ENCODE data around the gene EIF3I.

EIF3I gene

GRCh38 chr1:32272557-32273390, 50.6 kb downstream of the EIF3I start (continued):
- 0 out of 2 replicates have a peak, but pooled peaks have one; percentile 51 for TF ChIP-seq ZNF645 (tag by site-specific recombination; IDR thresholded peaks at IDR 0.05)
- TF ChIP-seq ZNF324 (tag by site-specific recombination; IDR thresholded peaks at IDR 0.05): 0 out of 2 replicates have a peak, but pooled peaks have one; percentile 18
- peak; percentile 44; the same call in 1 of the 2 replicates for TF ChIP-seq ZBTB10 (tag by site-specific recombination; IDR thresholded peaks at IDR 0.05)
- TF ChIP-seq ZNF830 (tag by site-specific recombination; IDR thresholded peaks at IDR 0.05; ENCODE audit: low read depth): no peak
- TF ChIP-seq ZNF223 (tag by site-specific recombination; IDR thresholded peaks at IDR 0.05): no peak
- TF ChIP-seq SCRT1 (tag by site-specific recombination; IDR thresholded peaks at IDR 0.05; ENCODE audit: borderline replicate concordance): peak; percentile 74
- TF ChIP-seq ZFP69B (tag by site-specific recombination; IDR thresholded peaks at IDR 0.05): peak; percentile 55; the same call in 1 of the 2 replicates
- TF ChIP-seq ZSCAN4 (tag by site-specific recombination; IDR thresholded peaks at IDR 0.05): peak; percentile 96
- TF ChIP-seq ZNF169 (tag by site-specific recombination; IDR thresholded peaks at IDR 0.05): no peak

- POLR2A ChIA-PET: no interaction called here
- Histone ChIP-seq H3K4me1 (ENCODE audit: control insufficient read depth, insufficient read depth, low read length) (no peaks in the 10 kb centered on the region; the same call in 1 of the 2 replicates), H3K27ac (ENCODE audit: extremely low read depth, low read depth, low read length) (no peak overlapping the region), H3K4me3 (ENCODE audit: low read depth, low read length) (no peak overlapping the region), H3K36me3 (ENCODE audit: control insufficient read depth in 2 of 2, insufficient read depth in 1 of 2, low read length in 2 of 2) (no peaks in the 10 kb centered on the region), H3K9me3 (ENCODE audit: control insufficient read depth, insufficient read depth, low read depth, low read length) (no peaks in the 10 kb centered on the region)
- CTCF ChIA-PET: no interaction called here
- TF ChIP-seq GLIS2 (tag by site-specific recombination; IDR thresholded peaks at IDR 0.05) (peak; percentile 15; the same call in 1 of the 2 replicates), ZNF692 (tag by site-specific recombination; IDR thresholded peaks at IDR 0.05) (peak; percentile 45; the same call in 1 of the 2 replicates), ZNF449 (tag by site-specific recombination; IDR thresholded peaks at IDR 0.05) (no peak), PRDM10 (tag by site-specific recombination; IDR thresholded peaks at IDR 0.05) (peak; percentile 66), SP2 (tag by site-specific recombination; IDR thresholded peaks at IDR 0.05) (peak; percentile 51), ZNF398 (tag by site-specific recombination; IDR thresholded peaks at IDR 0.05) (peak; percentile 83), ZBTB20 (tag by site-specific recombination; IDR thresholded peaks at IDR 0.05) (peak; percentile 46), ZNF335 (tag by site-specific recombination; conservative IDR thresholded peaks at IDR 0.05) (peak; percentile 91), ZBTB8A (tag by site-specific recombination; IDR thresholded peaks at IDR 0.05) (peak; percentile 20; the same call in 1 of the 2 replicates), ZNF654 (tag by site-specific recombination; IDR thresholded peaks at IDR 0.05; ENCODE audit: low read depth) (no peak)
Measured at GRCh38 chr1:32273391-32274208, 51.4 kb downstream of the EIF3I start.

Measured in HEK293 (cell line).